ENCODE results near the gene MAGI1. TPM values are rescaled to one million over a fixed set of nuclear protein-coding genes. Genes with fewer than 3 reads are reported as not detected.

Gene MAGI1
- total and polyA plus RNA-seq, 10 donors, result 3.5 to 104 (median 62.3) TPM

DNA sequence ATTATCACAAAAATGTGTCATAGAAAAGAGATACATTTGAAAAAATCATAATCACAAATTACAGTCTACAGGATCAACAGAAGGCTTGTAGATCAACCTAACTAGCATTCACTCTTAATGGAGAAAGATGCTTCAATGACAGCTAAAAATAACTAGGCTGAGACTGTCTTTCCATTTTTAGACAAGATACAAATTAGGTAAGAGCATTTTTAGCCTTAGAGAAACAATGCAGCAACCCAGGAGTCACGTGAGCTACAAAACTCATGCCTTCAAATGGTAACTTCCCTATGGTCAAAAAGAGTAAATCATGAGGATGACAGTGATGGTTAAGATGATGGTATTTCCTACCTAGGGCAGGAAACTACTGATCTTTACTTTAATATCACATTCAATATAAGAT lies 415.4 kb downstream of the MAGI1 start:
- no peaks in the 10 kb centered on the region for H3K27me3 ChIP-seq (replicated peaks in 1 of 7)
- TF ChIP-seq, protein P1, sequence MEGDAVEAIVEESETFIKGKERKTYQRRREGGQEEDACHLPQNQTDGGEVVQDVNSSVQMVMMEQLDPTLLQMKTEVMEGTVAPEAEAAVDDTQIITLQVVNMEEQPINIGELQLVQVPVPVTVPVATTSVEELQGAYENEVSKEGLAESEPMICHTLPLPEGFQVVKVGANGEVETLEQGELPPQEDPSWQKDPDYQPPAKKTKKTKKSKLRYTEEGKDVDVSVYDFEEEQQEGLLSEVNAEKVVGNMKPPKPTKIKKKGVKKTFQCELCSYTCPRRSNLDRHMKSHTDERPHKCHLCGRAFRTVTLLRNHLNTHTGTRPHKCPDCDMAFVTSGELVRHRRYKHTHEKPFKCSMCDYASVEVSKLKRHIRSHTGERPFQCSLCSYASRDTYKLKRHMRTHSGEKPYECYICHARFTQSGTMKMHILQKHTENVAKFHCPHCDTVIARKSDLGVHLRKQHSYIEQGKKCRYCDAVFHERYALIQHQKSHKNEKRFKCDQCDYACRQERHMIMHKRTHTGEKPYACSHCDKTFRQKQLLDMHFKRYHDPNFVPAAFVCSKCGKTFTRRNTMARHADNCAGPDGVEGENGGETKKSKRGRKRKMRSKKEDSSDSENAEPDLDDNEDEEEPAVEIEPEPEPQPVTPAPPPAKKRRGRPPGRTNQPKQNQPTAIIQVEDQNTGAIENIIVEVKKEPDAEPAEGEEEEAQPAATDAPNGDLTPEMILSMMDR (IDR thresholded peaks at IDR 0.05 in 8 of 11, conservative IDR thresholded peaks at IDR 0.05 in 3 of 11), result no peak
- TF ChIP-seq POLR2AphosphoS5 (IDR thresholded peaks at IDR 0.05) (no peak), POLR2A (IDR thresholded peaks at IDR 0.05) (no peak)
- H3K27ac ChIP-seq, result no peak overlapping the region
- DNase-seq, result no peak
- 70 to 90% (median 79%) methylated on average over 1 of the region's 1 CpG for WGBS, 5 donors
- H3K4me1 ChIP-seq, result peaks cover 0 to 6% (median 0%) of the 10 kb centered on the region in 6 donors
- intact Hi-C loops (cut with DNase I; ENCODE audit: low total_unique reads), result no loop called here
- H3K9me3 ChIP-seq, result no peaks in the 10 kb centered on the region
- no peak overlapping the region for H3K4me3 ChIP-seq
- no peaks in the 10 kb centered on the region for H3K36me3 ChIP-seq

DNA sequence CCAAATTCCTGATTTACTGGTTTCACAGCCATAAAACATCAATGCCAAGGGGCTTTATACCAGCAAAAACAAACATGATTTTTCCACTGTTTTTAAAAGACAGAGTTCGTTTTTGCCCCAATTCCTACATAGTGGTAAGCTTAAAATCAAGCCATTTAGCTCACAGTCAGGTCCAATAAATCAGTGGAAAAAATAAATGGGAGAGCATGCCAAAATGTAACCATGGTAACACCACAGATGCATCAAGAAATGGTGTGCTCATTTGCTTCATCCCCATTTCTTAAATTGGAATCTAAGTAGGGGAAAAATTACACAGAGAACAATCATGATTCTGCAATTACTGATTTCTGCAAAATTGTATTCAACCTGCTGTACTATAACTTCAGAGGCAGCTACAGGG lies 418.8 kb downstream of the MAGI1 start:
- intact Hi-C loops (cut with DNase I; ENCODE audit: low total_unique reads), result no loop called here
- TF ChIP-seq POLR2A (IDR thresholded peaks at IDR 0.05) (no peak), POLR2AphosphoS5 (IDR thresholded peaks at IDR 0.05) (no peak)
- TF ChIP-seq, protein P1 (IDR thresholded peaks at IDR 0.05 in 8 of 11, conservative IDR thresholded peaks at IDR 0.05 in 3 of 11), result no peak
- Histone ChIP-seq H3K4me3 (no peak overlapping the region), H3K9me3 (no peaks in the 10 kb centered on the region), H3K4me1 (peaks cover 0 to 6% (median 0%) of the 10 kb centered on the region in 6 donors), H3K27me3 (replicated peaks in 1 of 7) (no peaks in the 10 kb centered on the region), H3K27ac (no peak overlapping the region), H3K36me3 (no peaks in the 10 kb centered on the region)
- no peak for DNase-seq
- 22 to 35% (median 29%) methylated on average over 1 of the region's 1 CpG for WGBS, 5 donors

DNA sequence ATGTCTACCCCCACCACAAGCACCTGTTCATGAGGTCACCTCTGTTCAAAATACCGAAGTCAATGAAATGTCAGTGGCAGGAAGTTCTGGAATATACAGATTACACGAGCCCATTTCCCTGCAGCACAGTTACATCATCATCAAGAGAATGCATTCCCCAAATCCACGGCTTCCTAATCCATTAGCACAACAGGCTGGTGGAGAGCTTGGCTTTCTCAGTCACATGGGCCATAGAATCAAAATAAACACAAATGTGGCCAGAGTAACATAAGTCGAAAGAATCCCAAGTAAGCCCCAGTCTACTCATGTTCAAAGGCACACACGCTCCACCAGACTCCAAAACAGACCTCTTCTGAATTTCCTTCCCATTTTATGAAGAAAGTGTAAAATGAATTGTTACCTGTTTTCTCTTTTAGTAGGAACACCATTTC lies 419.3 kb downstream of the MAGI1 start:
- intact Hi-C loops (cut with DNase I; ENCODE audit: low total_unique reads), result no loop called here
- H3K27ac ChIP-seq, result no peak overlapping the region

DNA sequence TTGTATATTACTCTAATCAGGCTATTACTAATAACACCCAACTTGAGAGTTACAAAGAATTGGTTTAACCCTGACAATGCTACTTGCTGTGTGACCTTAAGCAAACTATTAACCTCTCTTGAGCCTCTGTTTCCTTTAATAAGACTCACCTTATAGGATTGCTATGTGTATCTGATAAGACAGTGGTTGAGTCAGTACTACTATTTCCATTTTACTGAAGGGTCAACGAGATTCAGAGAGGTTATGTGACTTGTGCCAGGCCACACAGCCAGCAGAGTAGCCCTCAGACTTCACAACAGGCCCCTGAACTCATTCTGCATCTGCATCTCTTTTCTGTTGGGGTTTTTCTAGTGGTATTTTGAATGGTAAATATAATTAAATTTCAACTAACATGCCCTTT lies 420.1 kb downstream of the MAGI1 start:
- H3K36me3 ChIP-seq, result no peaks in the 10 kb centered on the region
- TF ChIP-seq, protein P1 (IDR thresholded peaks at IDR 0.05 in 8 of 11, conservative IDR thresholded peaks at IDR 0.05 in 3 of 11), result no peak
- TF ChIP-seq POLR2A (IDR thresholded peaks at IDR 0.05) (no peak), POLR2AphosphoS5 (IDR thresholded peaks at IDR 0.05) (no peak)
- no peaks in the 10 kb centered on the region for H3K27me3 ChIP-seq (replicated peaks in 1 of 7)
- H3K4me3 ChIP-seq, result no peak overlapping the region
- no peak for DNase-seq
- 28 to 45% (median 37%) methylated on average over 1 of the region's 1 CpG for WGBS, 5 donors
- H3K9me3 ChIP-seq, result no peaks in the 10 kb centered on the region
- H3K27ac ChIP-seq, result no peak overlapping the region
- intact Hi-C loops (cut with DNase I; ENCODE audit: low total_unique reads), result no loop called here
- H3K4me1 ChIP-seq, result peaks cover 0 to 10% (median 0%) of the 10 kb centered on the region in 6 donors

More for the DNA sequence above, 419.3 kb downstream of the MAGI1 start:
- 18 to 27% (median 21%) methylated on average over 5 of the region's 5 CpGs for WGBS, 5 donors
- Histone ChIP-seq H3K27me3 (replicated peaks in 1 of 7) (no peaks in the 10 kb centered on the region), H3K36me3 (no peaks in the 10 kb centered on the region), H3K4me3 (no peak overlapping the region), H3K9me3 (no peaks in the 10 kb centered on the region), H3K4me1 (peaks cover 0 to 9% (median 0%) of the 10 kb centered on the region in 6 donors)
- DNase-seq, result no peak
- TF ChIP-seq POLR2A (IDR thresholded peaks at IDR 0.05), result no peak
- no peak for TF ChIP-seq POLR2AphosphoS5 (IDR thresholded peaks at IDR 0.05)
- TF ChIP-seq, protein P1 (IDR thresholded peaks at IDR 0.05 in 8 of 11, conservative IDR thresholded peaks at IDR 0.05 in 3 of 11), result no peak
